Fibroblast of mammary gland (primary cell): Measurements from ENCODE around the gene MAGI2.

Source experiments
- DNase-seq: peaks from one replicate; pipeline ENCODE4 v3.0.0-alpha.2; 2010; ENCODE audit warnings: low read depth
- H3K4me3 ChIP-seq: 2 replicates; pipeline ENCODE4 v1.5.1; 2011; ENCODE audit warnings: low read depth, mild to moderate bottlenecking, low read length, moderate library complexity; ENCODE audit not compliant: control insufficient read depth
- CTCF ChIP-seq: conservative IDR thresholded peaks from 2 replicates; pipeline ENCODE4 v1.5.1; 2011; ENCODE audit warnings: low read depth, low read length, inconsistent platforms; ENCODE audit not compliant: control insufficient read depth, insufficient read depth

MAGI2 gene

DNA sequence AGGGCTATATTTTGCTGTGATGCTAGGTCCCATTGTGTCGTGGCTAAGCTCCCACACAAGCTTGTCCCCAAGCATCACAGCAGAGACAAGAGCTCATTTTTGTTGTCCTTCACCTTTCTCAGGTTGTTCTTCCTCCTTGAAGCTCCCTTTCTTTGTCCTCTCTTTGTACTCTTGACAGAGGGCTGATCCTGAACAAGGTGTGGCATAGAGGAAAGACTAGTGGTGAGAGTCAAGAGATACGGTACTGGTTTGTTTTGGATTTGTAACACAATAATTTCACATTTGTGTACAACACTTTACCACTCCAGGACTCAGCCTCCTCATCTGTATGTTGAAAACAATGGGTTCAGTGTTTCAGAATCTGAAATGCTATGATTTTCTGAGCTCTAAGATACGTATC is 41.0 kb downstream of the MAGI2 start:
- DNase-seq = no peak
- no peak for TF ChIP-seq CTCF
- H3K4me3 ChIP-seq = no peak overlapping the region

GRCh38 chr7:79410345-79410744 is 43.1 kb downstream of the MAGI2 start:
- no peak for TF ChIP-seq CTCF
- DNase-seq = no peak
- H3K4me3 ChIP-seq = no peak overlapping the region

DNA sequence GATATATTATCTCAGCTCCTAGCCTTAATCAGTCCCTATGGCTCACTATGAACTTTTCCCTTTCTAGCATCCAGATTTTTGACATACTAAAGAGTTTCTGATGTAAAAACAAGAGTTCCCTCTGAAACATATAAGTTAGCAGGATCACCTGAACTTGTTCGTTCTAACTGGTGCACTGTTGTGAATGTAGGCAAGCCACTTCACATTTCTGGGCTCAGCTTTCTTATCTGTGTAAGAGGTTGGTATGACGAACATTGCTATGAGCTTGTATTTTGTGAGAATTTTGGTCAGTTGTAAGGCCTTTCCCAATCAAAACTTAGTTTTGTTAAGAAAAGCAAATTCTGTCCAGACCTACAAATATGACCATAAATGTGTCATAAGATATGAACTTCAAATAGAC is 46.1 kb downstream of the MAGI2 start:
- TF ChIP-seq CTCF = no peak
- no peak overlapping the region for H3K4me3 ChIP-seq
- no peak for DNase-seq

- no peak for TF ChIP-seq CTCF
- no peak overlapping the region for H3K4me3 ChIP-seq
- no peak for DNase-seq
Measured at GRCh38 chr7:79406371-79406770, 47.1 kb downstream of the MAGI2 start.

DNA sequence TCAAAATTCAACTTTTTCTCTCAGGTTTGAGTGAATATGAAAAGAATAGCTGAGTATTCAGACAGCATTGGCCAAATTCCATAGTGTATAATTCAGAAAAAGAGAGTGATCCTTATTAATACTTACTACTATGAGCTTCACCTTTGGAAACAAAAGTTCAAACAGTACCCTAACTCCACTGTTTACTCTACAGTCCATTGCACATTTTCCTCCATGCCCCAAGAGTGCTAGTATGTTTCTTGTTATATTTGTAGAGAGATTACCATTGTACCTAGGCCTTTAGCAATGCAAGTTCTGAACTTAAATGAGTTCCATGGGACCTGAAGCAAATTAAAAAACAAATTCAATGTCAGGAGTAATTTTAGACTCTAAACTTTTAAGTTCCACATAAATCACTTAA is 48.1 kb downstream of the MAGI2 start:
- TF ChIP-seq CTCF = no peak
- H3K4me3 ChIP-seq = no peak overlapping the region
- no peak for DNase-seq

DNA sequence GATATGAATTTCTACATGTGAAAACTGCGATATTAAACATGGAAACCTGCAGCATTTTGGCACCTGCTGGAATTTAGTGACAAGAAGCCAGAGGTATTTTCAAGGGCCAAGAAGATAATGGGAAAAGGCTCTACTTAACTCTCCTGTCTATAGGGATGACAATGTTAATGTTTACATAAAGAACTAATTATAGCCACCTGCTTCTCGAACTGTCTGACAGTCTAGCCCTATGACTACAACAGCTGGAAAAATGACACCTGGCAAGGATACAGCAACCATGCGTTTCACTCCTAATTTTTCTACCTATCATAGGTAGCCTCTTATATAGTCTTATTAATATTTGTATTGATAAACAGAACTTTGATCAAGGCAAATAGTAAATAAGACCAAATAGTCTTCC is 49.6 kb downstream of the MAGI2 start:
- H3K4me3 ChIP-seq = no peak overlapping the region
- DNase-seq = peak; percentile 12
- no peak for TF ChIP-seq CTCF

- peak; percentile 41 for DNase-seq
- no peak for TF ChIP-seq CTCF
- no peak overlapping the region for H3K4me3 ChIP-seq
Measured at GRCh38 chr7:79403451-79403850, 50.0 kb downstream of the MAGI2 start.
